ENCODE data around the gene KIF26B.

Gene KIF26B

GRCh38 chr1:245409341-245410195 lies 254.8 kb downstream of the KIF26B start:
- in situ Hi-C loops (cut with HindIII; ENCODE audit: low pct_ligation_motif_present, low pct_unique_long_range_greater_than_20kb, low sequenced_read_pairs), result no loop called here

GRCh38 chr1:245411245-245412036 lies 256.7 kb downstream of the KIF26B start:
- DNase-seq, result no peak

More at GRCh38 chr1:245409341-245410195, 254.8 kb downstream of the KIF26B start:
- no peak for DNase-seq

GRCh38 chr1:245412306-245412705 lies 257.5 kb downstream of the KIF26B start:
- no peak for DNase-seq
- in situ Hi-C loops (cut with HindIII; ENCODE audit: low pct_ligation_motif_present, low pct_unique_long_range_greater_than_20kb, low sequenced_read_pairs), result no loop called here

More at GRCh38 chr1:245411245-245412036, 256.7 kb downstream of the KIF26B start:
- in situ Hi-C loops (cut with HindIII; ENCODE audit: low pct_ligation_motif_present, low pct_unique_long_range_greater_than_20kb, low sequenced_read_pairs), result no loop called here

GRCh38 chr1:245416781-245417180 lies 262.0 kb downstream of the KIF26B start:
- in situ Hi-C loops (cut with HindIII; ENCODE audit: low pct_ligation_motif_present, low pct_unique_long_range_greater_than_20kb, low sequenced_read_pairs), result no loop called here

GRCh38 chr1:245418077-245418476 lies 263.3 kb downstream of the KIF26B start:
- no peak for DNase-seq
- in situ Hi-C loops (cut with HindIII; ENCODE audit: low pct_ligation_motif_present, low pct_unique_long_range_greater_than_20kb, low sequenced_read_pairs), result no loop called here

More at GRCh38 chr1:245416781-245417180, 262.0 kb downstream of the KIF26B start:
- no peak for DNase-seq

GRCh38 chr1:245419461-245419978 lies 264.7 kb downstream of the KIF26B start:
- no peak for DNase-seq
- in situ Hi-C loops (cut with HindIII; ENCODE audit: low pct_ligation_motif_present, low pct_unique_long_range_greater_than_20kb, low sequenced_read_pairs), result no loop called here

- in situ Hi-C loops (cut with HindIII; ENCODE audit: low pct_ligation_motif_present, low pct_unique_long_range_greater_than_20kb, low sequenced_read_pairs), result no loop called here
- no peak for DNase-seq
Measured at GRCh38 chr1:245419989-245420388, 265.2 kb downstream of the KIF26B start.

- in situ Hi-C loops (cut with HindIII; ENCODE audit: low pct_ligation_motif_present, low pct_unique_long_range_greater_than_20kb, low sequenced_read_pairs), result no loop called here
- no peak for DNase-seq
Measured at GRCh38 chr1:245420926-245421325, 266.1 kb downstream of the KIF26B start.

GRCh38 chr1:245428681-245429080 lies 273.9 kb downstream of the KIF26B start:
- no peak for DNase-seq
- in situ Hi-C loops (cut with HindIII; ENCODE audit: low pct_ligation_motif_present, low pct_unique_long_range_greater_than_20kb, low sequenced_read_pairs), result no loop called here

- in situ Hi-C loops (cut with HindIII; ENCODE audit: low pct_ligation_motif_present, low pct_unique_long_range_greater_than_20kb, low sequenced_read_pairs), result no loop called here
- DNase-seq, result no peak
Measured at GRCh38 chr1:245431706-245432105, 276.9 kb downstream of the KIF26B start.

- DNase-seq, result no peak
- in situ Hi-C loops (cut with HindIII; ENCODE audit: low pct_ligation_motif_present, low pct_unique_long_range_greater_than_20kb, low sequenced_read_pairs), result no loop called here
Measured at GRCh38 chr1:245432228-245432875, 277.6 kb downstream of the KIF26B start.

- in situ Hi-C loops (cut with HindIII; ENCODE audit: low pct_ligation_motif_present, low pct_unique_long_range_greater_than_20kb, low sequenced_read_pairs), result no loop called here
- no peak for DNase-seq
Measured at GRCh38 chr1:245433561-245433960, 278.8 kb downstream of the KIF26B start.

GRCh38 chr1:245434280-245434679 lies 279.5 kb downstream of the KIF26B start:
- peak; percentile 10 for DNase-seq
- in situ Hi-C loops (cut with HindIII; ENCODE audit: low pct_ligation_motif_present, low pct_unique_long_range_greater_than_20kb, low sequenced_read_pairs), result no loop called here

- DNase-seq, result no peak
- in situ Hi-C loops (cut with HindIII; ENCODE audit: low pct_ligation_motif_present, low pct_unique_long_range_greater_than_20kb, low sequenced_read_pairs), result no loop called here
Measured at GRCh38 chr1:245436407-245436806, 281.6 kb downstream of the KIF26B start.

- in situ Hi-C loops (cut with HindIII; ENCODE audit: low pct_ligation_motif_present, low pct_unique_long_range_greater_than_20kb, low sequenced_read_pairs), result no loop called here
- no peak for DNase-seq
Measured at GRCh38 chr1:245437369-245438062, 282.7 kb downstream of the KIF26B start.

- in situ Hi-C loops (cut with HindIII; ENCODE audit: low pct_ligation_motif_present, low pct_unique_long_range_greater_than_20kb, low sequenced_read_pairs), result no loop called here
- no peak for DNase-seq
Measured at GRCh38 chr1:245440922-245441321, 286.1 kb downstream of the KIF26B start.

GRCh38 chr1:245441689-245442088 lies 286.9 kb downstream of the KIF26B start:
- no peak for DNase-seq
- in situ Hi-C loops (cut with HindIII; ENCODE audit: low pct_ligation_motif_present, low pct_unique_long_range_greater_than_20kb, low sequenced_read_pairs), result no loop called here

GRCh38 chr1:245444147-245444828 lies 289.5 kb downstream of the KIF26B start:
- no peak for DNase-seq
- in situ Hi-C loops (cut with HindIII; ENCODE audit: low pct_ligation_motif_present, low pct_unique_long_range_greater_than_20kb, low sequenced_read_pairs), result no loop called here
